ENCODE data around the gene SNX8.

SNX8 gene

GRCh38 chr7:2242541-2243429 lies 71.5 kb downstream of the SNX8 start:
- no peak for DNase-seq

- DNase-seq: peak; percentile 66
These were observed 72.4 kb downstream of the SNX8 start, which contains the start of the genes MRM2 and NUDT1 for GRCh38 chr7:2241580-2242540. MRM2 (minus strand) TSS chr7:2242205; CDS start chr7:2242169, 36 bp downstream. NUDT1 (plus strand) TSS chr7:2242226; CDS start chr7:2244575, 2,349 bp downstream.

- no peak for DNase-seq
These were observed 75.0 kb downstream of the SNX8 start for GRCh38 chr7:2239242-2239641.

GRCh38 chr7:2237109-2237602 lies 77.1 kb downstream of the SNX8 start:
- DNase-seq: peak; percentile 81

GRCh38 chr7:2233926-2234325 lies 80.3 kb downstream of the SNX8 start:
- no peak for DNase-seq

- peak; percentile 85 for DNase-seq
These were observed 81.3 kb downstream of the SNX8 start, which contains the start of gene MAD1L1 for GRCh38 chr7:2232766-2233520. MAD1L1 (minus strand) TSS chr7:2232945; CDS start chr7:2230133, 2,812 bp downstream.

- no peak for DNase-seq
These were observed 82.1 kb downstream of the SNX8 start for GRCh38 chr7:2231992-2232765.

- DNase-seq: no peak
These were observed 83.4 kb downstream of the SNX8 start for GRCh38 chr7:2230882-2231281.

- no peak for DNase-seq
These were observed 84.0 kb downstream of the SNX8 start for GRCh38 chr7:2230226-2230625.

GRCh38 chr7:2229467-2229866 lies 84.8 kb downstream of the SNX8 start:
- DNase-seq: no peak

GRCh38 chr7:2228921-2229320 lies 85.3 kb downstream of the SNX8 start:
- no peak for DNase-seq

- DNase-seq: no peak
These were observed 86.5 kb downstream of the SNX8 start for GRCh38 chr7:2227699-2228098.

- DNase-seq: no peak
These were observed 88.4 kb downstream of the SNX8 start for GRCh38 chr7:2225830-2226229.

- DNase-seq: no peak
These were observed 88.9 kb downstream of the SNX8 start for GRCh38 chr7:2225336-2225735.

- DNase-seq: no peak
These were observed 89.3 kb downstream of the SNX8 start for GRCh38 chr7:2224934-2225333.

GRCh38 chr7:2224491-2224928 lies 89.7 kb downstream of the SNX8 start:
- DNase-seq: no peak

GRCh38 chr7:2223321-2223720 lies 90.9 kb downstream of the SNX8 start:
- DNase-seq: no peak

- DNase-seq: no peak
These were observed 91.7 kb downstream of the SNX8 start for GRCh38 chr7:2222516-2222915.

GRCh38 chr7:2220954-2221353 lies 93.3 kb downstream of the SNX8 start:
- no peak for DNase-seq

GRCh38 chr7:2220506-2220905 lies 93.7 kb downstream of the SNX8 start:
- DNase-seq: no peak

GRCh38 chr7:2220030-2220429 lies 94.2 kb downstream of the SNX8 start:
- DNase-seq: no peak
